Mesenchymal stem cell (in vitro differentiated cells and primary cell): ENCODE data around the gene SCYL1.

Experiments
- DNase-seq: peaks from one replicate; pipeline ENCODE4 v3.0.0-alpha.2; 2013
- H2AFZ ChIP-seq: one replicate; pipeline ENCODE4 v1.6.1; 2013; ENCODE audit warnings: low read depth, mild to moderate bottlenecking, control low read depth, inconsistent platforms, low read length, moderate library complexity
- H2AK5ac ChIP-seq: 2 replicates; pipeline ENCODE4 v1.6.1; 2013; ENCODE audit warnings: low read length, moderate library complexity, mild to moderate bottlenecking, inconsistent platforms; ENCODE audit not compliant: severe bottlenecking
- H2BK120ac ChIP-seq: one replicate; pipeline ENCODE4 v1.6.1; 2013; ENCODE audit warnings: low read depth, mild to moderate bottlenecking, inconsistent platforms, low read length, moderate library complexity
- H2BK12ac ChIP-seq, 2 experiments: one replicate each; pipeline ENCODE4 v1.6.1; 2013; ENCODE audit warnings: inconsistent platforms in 2 of 2, low read length in 2 of 2, mild to moderate bottlenecking in 2 of 2, moderate library complexity in 2 of 2, control low read depth in 1 of 2
- H2BK15ac ChIP-seq: one replicate; pipeline ENCODE4 v1.6.1; 2013; ENCODE audit warnings: mild to moderate bottlenecking, low read depth, inconsistent platforms; ENCODE audit not compliant: poor library complexity, severe bottlenecking
- H2BK5ac ChIP-seq: 2 replicates; pipeline ENCODE4 v1.6.1; 2013; ENCODE audit warnings: low read depth, mild to moderate bottlenecking, low read length, control low read depth, inconsistent platforms; ENCODE audit not compliant: poor library complexity, severe bottlenecking
- H3K14ac ChIP-seq, 2 experiments: one replicate each; pipeline ENCODE4 v1.6.1; 2013; ENCODE audit warnings: inconsistent platforms in 2 of 2, low read length in 2 of 2, control low read depth in 1 of 2, mild to moderate bottlenecking in 1 of 2, moderate library complexity in 1 of 2
- H3K18ac ChIP-seq, 2 experiments: one replicate each; pipeline ENCODE4 v1.6.1; 2013; ENCODE audit warnings: inconsistent platforms in 2 of 2, low read length in 2 of 2, control low read depth in 1 of 2, low read depth in 1 of 2, mild to moderate bottlenecking in 1 of 2
- H3K23ac ChIP-seq, 2 experiments: one replicate each; pipeline ENCODE4 v1.6.1; 2013; ENCODE audit warnings: inconsistent platforms in 2 of 2, low read length in 2 of 2, mild to moderate bottlenecking in 2 of 2, moderate library complexity in 2 of 2, control low read depth in 1 of 2
- H3K27ac ChIP-seq: 2 replicates; pipeline ENCODE4 v1.5.1; 2013; ENCODE audit warnings: mild to moderate bottlenecking, moderate library complexity, low read length, control low read depth, inconsistent platforms; ENCODE audit not compliant: poor library complexity, severe bottlenecking
- H3K27me3 ChIP-seq, 2 experiments: 2 replicates each; pipeline versions ENCODE4 v1.6.1 to v1.7.0; 2013; ENCODE audit warnings: low read length in 2 of 2, mild to moderate bottlenecking in 2 of 2, moderate library complexity in 2 of 2, control low read depth in 1 of 2, inconsistent platforms in 1 of 2; ENCODE audit not compliant: control insufficient read depth in 1 of 2, insufficient read depth in 1 of 2
- H3K36me3 ChIP-seq, 2 experiments: 2 replicates each; pipeline versions ENCODE4 v1.6.1 to v1.7.0; 2013; ENCODE audit warnings: low read length in 2 of 2, control low read depth in 1 of 2, inconsistent platforms in 1 of 2, low read depth in 1 of 2, mild to moderate bottlenecking in 1 of 2; ENCODE audit not compliant: insufficient read depth in 2 of 2, control insufficient read depth in 1 of 2
- H3K4ac ChIP-seq, 2 experiments: one replicate each; pipeline ENCODE4 v1.6.1; 2013; ENCODE audit warnings: inconsistent platforms in 2 of 2, low read length in 2 of 2, mild to moderate bottlenecking in 2 of 2, moderate library complexity in 2 of 2, control low read depth in 1 of 2, low read depth in 1 of 2
- H3K4me1 ChIP-seq: 2 replicates; pipeline ENCODE4 v1.6.1; 2013; ENCODE audit warnings: low read depth, low read length, control low read depth; ENCODE audit not compliant: control insufficient read depth, insufficient read depth
- H3K4me2 ChIP-seq: 2 replicates; pipeline ENCODE4 v1.6.1; 2013; ENCODE audit warnings: low read length, mild to moderate bottlenecking, inconsistent platforms; ENCODE audit not compliant: poor library complexity, severe bottlenecking
- H3K4me3 ChIP-seq, 2 experiments: 2 replicates each; pipeline versions ENCODE4 v1.5.1 to v1.7.0; 2013; ENCODE audit warnings: low read length in 2 of 2, mild to moderate bottlenecking in 2 of 2, control low read depth in 1 of 2, low read depth in 1 of 2; ENCODE audit not compliant: insufficient read depth in 1 of 2
- H3K79me1 ChIP-seq: replicated peaks from 2 replicates; pipeline ENCODE4 v1.6.1; 2013; ENCODE audit warnings: mild to moderate bottlenecking, control low read depth, low read length, inconsistent platforms; ENCODE audit not compliant: poor library complexity, severe bottlenecking
- H3K9ac ChIP-seq: 2 replicates; pipeline ENCODE4 v1.7.0; 2013; ENCODE audit warnings: mild to moderate bottlenecking, low read length, moderate library complexity
- H3K9me3 ChIP-seq: 2 replicates; pipeline ENCODE4 v1.7.0; 2013; ENCODE audit warnings: mild to moderate bottlenecking, low read length; ENCODE audit not compliant: control insufficient read depth
- H4K8ac ChIP-seq: one replicate; pipeline ENCODE4 v1.6.1; 2013; ENCODE audit warnings: inconsistent platforms, mild to moderate bottlenecking, low read length, moderate library complexity
- H4K91ac ChIP-seq: one replicate; pipeline ENCODE4 v1.6.1; 2013; ENCODE audit warnings: mild to moderate bottlenecking, low read length, inconsistent platforms
- WGBS: methylation state at CpG from one replicate; pipeline ENCODE4 v1.1.7; 2013; ENCODE audit warnings: mixed read lengths; 5-methylcytosine and 5-hydroxymethylcytosine counted together

SCYL1 gene

DNA sequence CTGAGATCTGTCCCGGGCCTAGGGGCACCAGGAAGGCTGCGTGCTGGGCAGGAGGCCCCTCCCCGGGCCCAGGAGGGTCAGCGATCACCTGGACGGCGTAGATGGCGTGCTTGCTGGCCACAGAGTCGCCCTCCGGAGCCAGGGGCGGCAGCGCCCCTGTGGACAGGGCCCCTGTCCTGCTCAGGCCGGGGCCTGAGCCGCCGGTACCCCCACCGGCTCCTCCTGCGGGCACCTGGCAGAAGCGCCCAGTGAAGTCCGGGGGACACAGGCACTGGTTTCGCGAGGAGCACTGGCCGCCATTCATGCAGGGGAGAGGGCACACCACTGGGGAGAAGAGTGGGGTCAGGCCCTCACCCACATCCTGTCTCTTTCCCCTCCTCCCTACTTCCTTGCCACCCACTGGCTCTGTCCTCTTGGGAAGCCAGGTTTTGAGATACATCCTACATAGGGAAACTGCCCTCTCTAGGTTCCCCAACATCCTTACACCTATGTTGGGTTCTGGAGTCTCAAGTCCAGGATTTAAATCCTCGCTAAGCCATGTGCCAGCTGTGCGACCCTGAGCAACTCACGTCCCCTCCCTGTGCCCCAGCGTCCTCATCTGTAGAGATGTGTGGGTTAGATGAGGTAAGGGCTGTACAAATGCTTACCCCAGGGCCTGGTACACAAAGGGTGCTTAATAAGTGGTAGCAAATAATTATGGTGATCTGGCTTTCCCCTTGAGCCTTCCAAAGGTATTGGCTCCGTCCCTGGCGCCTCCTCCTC is 29.4 kb downstream of the SCYL1 start:
- 78% methylated on average over 27 of the region's 27 CpGs for WGBS
- Histone ChIP-seq H2AK5ac (no peak overlapping the region), H4K8ac (no peak overlapping the region), H3K36me3 (peaks cover 28 to 30% of the 10 kb centered on the region in 2 experiments), H3K23ac (no peak overlapping the region), H3K14ac (peak overlapping the region in 1 of 2 experiments; percentile 22), H4K91ac (peak overlapping the region; percentile 67), H2BK15ac (peak overlapping the region; percentile 29), H2AFZ (no peak overlapping the region), H3K18ac (peak overlapping the region; percentile 21 to 23), H2BK120ac (no peak overlapping the region), H3K4ac (peak overlapping the region in 1 of 2 experiments; percentile 48), H3K27ac (no peak overlapping the region), H3K4me3 (no peak overlapping the region), H3K9me3 (no peaks in the 10 kb centered on the region), H3K27me3 (no peaks in the 10 kb centered on the region), H3K79me1 (peaks cover 15% of the 10 kb centered on the region), H2BK5ac (no peak overlapping the region), H3K4me2 (no peak overlapping the region), H2BK12ac (peak overlapping the region; percentile 0 to 22), H3K4me1 (peaks cover 46% of the 10 kb centered on the region), H3K9ac (peak overlapping the region; percentile 47)
- DNase-seq: no peak

DNA sequence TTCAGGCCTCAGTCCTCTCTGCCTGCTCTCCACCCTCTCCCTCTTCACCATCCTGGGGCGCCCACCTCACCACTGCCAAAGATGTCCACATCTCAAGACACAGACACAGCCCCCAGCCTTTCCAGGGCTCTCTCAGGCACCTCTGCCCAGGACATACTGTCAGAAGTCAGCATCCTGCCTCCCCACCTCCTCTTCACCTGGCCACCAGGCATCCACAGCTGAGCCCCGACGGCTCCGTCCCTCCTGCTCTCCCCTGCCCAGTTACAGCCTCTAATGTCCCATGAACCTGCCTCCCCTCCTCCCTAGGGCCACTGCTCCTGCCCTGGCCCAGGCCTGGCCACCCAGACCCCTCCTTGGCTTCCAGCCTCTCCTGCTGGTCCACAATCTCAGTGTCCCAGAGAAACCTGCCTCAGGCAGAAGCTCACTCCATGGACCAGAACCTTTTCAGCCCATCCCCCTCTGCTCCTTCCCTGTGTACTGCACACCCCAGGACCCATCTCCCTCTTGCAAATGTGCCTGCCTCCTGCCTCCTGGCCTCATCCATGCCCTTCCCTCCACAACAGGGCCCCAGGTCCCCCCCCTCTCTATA is 30.1 kb downstream of the SCYL1 start:
- no peak overlapping the region for H3K14ac ChIP-seq
- H2BK15ac ChIP-seq: no peak overlapping the region
- peaks cover 23 to 30% of the 10 kb centered on the region in 2 experiments for H3K36me3 ChIP-seq
- H3K23ac ChIP-seq: no peak overlapping the region
- H2BK120ac ChIP-seq: no peak overlapping the region
- peaks cover 15% of the 10 kb centered on the region for H3K79me1 ChIP-seq
- no peak for DNase-seq
- no peak overlapping the region for H3K18ac ChIP-seq
- H3K4me1 ChIP-seq: peaks cover 52% of the 10 kb centered on the region
- peak overlapping the region; percentile 67 for H4K91ac ChIP-seq
- no peak overlapping the region for H2BK5ac ChIP-seq
- H2BK12ac ChIP-seq: peak overlapping the region; percentile 0 to 7
- H3K27ac ChIP-seq: no peak overlapping the region
- H3K27me3 ChIP-seq: no peaks in the 10 kb centered on the region
- H3K9ac ChIP-seq: peak overlapping the region; percentile 47
- peak overlapping the region; percentile 2 for H2AK5ac ChIP-seq
- WGBS: 91% methylated on average over 4 of the region's 4 CpGs
- no peaks in the 10 kb centered on the region for H3K9me3 ChIP-seq
- H3K4me3 ChIP-seq: peak overlapping the region in 1 of 2 experiments; percentile 85
- H3K4ac ChIP-seq: peak overlapping the region in 1 of 2 experiments; percentile 48
- no peak overlapping the region for H3K4me2 ChIP-seq
- H4K8ac ChIP-seq: no peak overlapping the region
- no peak overlapping the region for H2AFZ ChIP-seq

DNA sequence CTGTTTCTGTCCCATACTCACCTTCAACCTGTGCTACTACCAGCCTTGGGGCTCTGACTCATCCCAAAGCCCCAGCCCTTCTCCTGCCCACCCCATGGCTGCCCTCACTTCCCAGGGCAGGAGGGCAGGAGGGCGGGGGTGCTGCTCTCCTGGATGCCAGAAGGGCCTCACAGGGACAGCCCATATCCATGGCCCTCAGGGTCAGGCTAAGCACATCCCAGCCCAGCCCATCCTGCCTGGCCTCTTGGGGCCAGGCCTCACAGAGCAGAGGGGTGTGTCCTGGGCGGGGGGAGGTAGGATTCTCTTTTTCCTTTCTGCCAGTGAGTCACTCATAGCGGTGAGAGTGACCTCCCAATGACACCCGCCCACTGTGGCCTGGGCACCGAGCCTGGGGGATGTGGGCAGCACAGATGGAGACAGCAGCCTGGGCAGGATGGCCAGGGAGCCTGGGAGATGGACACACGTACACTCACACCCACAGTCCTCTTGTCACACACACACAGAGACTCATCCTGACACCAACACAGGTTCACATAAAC is 30.9 kb downstream of the SCYL1 start:
- Histone ChIP-seq H3K4ac (no peak overlapping the region), H4K8ac (no peak overlapping the region), H3K4me3 (peak overlapping the region in 1 of 2 experiments; percentile 85), H3K36me3 (peaks cover 21 to 30% of the 10 kb centered on the region in 2 experiments), H2AK5ac (peak overlapping the region; percentile 11), H3K23ac (no peak overlapping the region), H3K14ac (no peak overlapping the region), H3K9me3 (no peaks in the 10 kb centered on the region), H3K27me3 (no peaks in the 10 kb centered on the region), H2BK12ac (peak overlapping the region in 1 of 2 experiments; percentile 73), H3K4me1 (peaks cover 60% of the 10 kb centered on the region), H3K27ac (no peak overlapping the region), H2BK5ac (no peak overlapping the region), H2AFZ (no peak overlapping the region), H4K91ac (peak overlapping the region; percentile 40), H3K79me1 (peaks cover 15% of the 10 kb centered on the region), H3K9ac (peak overlapping the region; percentile 47), H3K18ac (peak overlapping the region; percentile 29 to 32), H3K4me2 (no peak overlapping the region), H2BK120ac (no peak overlapping the region), H2BK15ac (no peak overlapping the region)
- 19% methylated on average over 5 of the region's 6 CpGs for WGBS
- DNase-seq: peak; percentile 77
